ENCODE data around the gene TNFRSF4.

- no peak for TF ChIP-seq CTCF (IDR thresholded peaks at IDR 0.05)
- no peak for TF ChIP-seq POLR2A (IDR thresholded peaks at IDR 0.05)
These were observed 14.8 kb upstream of the TNFRSF4 start for GRCh38 chr1:1228596-1229321.

Measured in thyroid gland (tissue), 4 donors.